Neural progenitor cell (in vitro differentiated cells): ENCODE data around the gene FMN1. TPM values are rescaled to one million over a fixed set of nuclear protein-coding genes. Genes with fewer than 3 reads are reported as not detected.

Source experiments
- DNase-seq: peaks from one replicate; pipeline ENCODE4 v3.0.0-alpha.2; 2016; ENCODE audit warnings: low spot score
- H2AFZ ChIP-seq: fragments of 200-600 bp; sonication (generic); replicated peaks from 2 replicates; pipeline ENCODE4 v1.6.1; 2016; ENCODE audit warnings: antibody characterized with exemption
- H3F3A ChIP-seq: fragments of 200-600 bp; sonication (generic); 2 replicates; pipeline ENCODE4 v1.6.1; 2016; ENCODE audit warnings: antibody characterized with exemption, low read depth
- H3K27ac ChIP-seq: fragments of 200-600 bp; sonication (generic); 2 replicates; pipeline ENCODE4 v1.5.1; 2016; ENCODE audit warnings: mild to moderate bottlenecking
- H3K27me3 ChIP-seq: fragments of 200-600 bp; sonication (generic); 2 replicates; pipeline ENCODE4 v1.6.1; 2016; ENCODE audit warnings: mild to moderate bottlenecking, moderate library complexity
- H3K36me3 ChIP-seq: fragments of 200-600 bp; sonication (generic); 2 replicates; pipeline ENCODE4 v1.5.1; 2016
- H3K4me1 ChIP-seq: fragments of 200-600 bp; sonication (generic); 2 replicates; pipeline ENCODE4 v1.6.1; 2016; ENCODE audit warnings: mixed run types
- H3K4me2 ChIP-seq: fragments of 200-600 bp; sonication (generic); 2 replicates; pipeline ENCODE4 v1.6.1; 2016
- H3K4me3 ChIP-seq: fragments of 200-600 bp; sonication (generic); 2 replicates; pipeline ENCODE4 v1.5.1; 2016
- H3K79me2 ChIP-seq: fragments of 200-600 bp; sonication (generic); 2 replicates; pipeline ENCODE4 v1.6.1; 2016; ENCODE audit warnings: low read depth
- H3K9ac ChIP-seq: fragments of 200-600 bp; sonication (generic); 2 replicates; pipeline ENCODE4 v1.6.1; 2016
- H3K9me3 ChIP-seq: fragments of 200-600 bp; sonication (generic); 2 replicates; pipeline ENCODE4 v1.5.1; 2016; ENCODE audit warnings: low read depth
- H4K20me1 ChIP-seq: fragments of 200-600 bp; sonication (generic); 2 replicates; pipeline ENCODE4 v1.6.1; 2016; ENCODE audit warnings: low read depth
- H3K27ac Mint-ChIP-seq: 3 replicates; pipeline ENCODE4 v1.8.0; 2021; ENCODE audit warnings: mixed read lengths
- H3K27me3 Mint-ChIP-seq: 2 replicates; pipeline ENCODE4 v1.8.0; 2022; ENCODE audit warnings: low read depth, mild to moderate bottlenecking, inconsistent platforms, moderate library complexity, mixed read lengths; ENCODE audit not compliant: insufficient read depth
- H3K36me3 Mint-ChIP-seq: 3 replicates; pipeline ENCODE4 v1.8.0; 2021; ENCODE audit warnings: mixed read lengths
- H3K4me1 Mint-ChIP-seq: 3 replicates; pipeline ENCODE4 v1.8.0; 2021; ENCODE audit warnings: mixed read lengths
- H3K4me3 Mint-ChIP-seq: 3 replicates; pipeline ENCODE4 v1.8.0; 2021; ENCODE audit warnings: mild to moderate bottlenecking, moderate library complexity, mixed read lengths
- H3K9me3 Mint-ChIP-seq: 3 replicates; pipeline ENCODE4 v1.8.0; 2020; ENCODE audit warnings: mixed read lengths
- CTCF ChIP-seq: fragments of 200-600 bp; sonication (generic); IDR thresholded peaks from 2 replicates; pipeline ENCODE4 v1.5.1; 2017; ENCODE audit warnings: antibody characterized with exemption, mild to moderate bottlenecking
- EZH2 ChIP-seq: fragments of 200-600 bp; sonication (generic); IDR thresholded peaks from 2 replicates; pipeline ENCODE4 v1.6.1; 2017; ENCODE audit warnings: antibody characterized with exemption, mild to moderate bottlenecking, moderate library complexity
- EZH2phosphoT487 ChIP-seq: fragments of 200-600 bp; sonication (generic); IDR thresholded peaks from 2 replicates; pipeline ENCODE4 v1.6.1; 2017; ENCODE audit warnings: antibody characterized with exemption
- total RNA-seq: library from RNA; depleted of rRNA; stranded (reverse); fragments of >200 nt; gene quantifications from 2 replicates; pipeline ENCODE4 v1.2.3, GENCODE V29; 2015; ENCODE audit warnings: low replicate concordance

FMN1 gene
- total RNA-seq, 1 donor from 2014 or later: 5.7 TPM

- Histone ChIP-seq H3K36me3 (no peaks in the 10 kb centered on the region), H4K20me1 (no peaks in the 10 kb centered on the region), H3K9ac (no peak overlapping the region), H3K4me2 (no peak overlapping the region), H3K27ac (no peak overlapping the region), H3K27me3 (no peaks in the 10 kb centered on the region), H2AFZ (no peak overlapping the region), H3K9me3 (no peaks in the 10 kb centered on the region), H3K4me1 (no peaks in the 10 kb centered on the region), H3K4me3 (no peak overlapping the region), H3K79me2 (no peaks in the 10 kb centered on the region), H3F3A (no peaks in the 10 kb centered on the region)
- Mint-ChIP-seq H3K27me3 (no peaks in the 10 kb centered on the region), H3K9me3 (no peaks in the 10 kb centered on the region), H3K27ac (no peak overlapping the region), H3K36me3 (no peaks in the 10 kb centered on the region), H3K4me1 (no peaks in the 10 kb centered on the region), H3K4me3 (no peak overlapping the region)
- DNase-seq: no peak
- TF ChIP-seq EZH2phosphoT487 (no peak), CTCF (no peak), EZH2 (no peak)
Measured at GRCh38 chr15:33101036-33101435, 93.5 kb downstream of the FMN1 start.

GRCh38 chr15:33100314-33100713, 94.2 kb downstream of the FMN1 start:
- Histone ChIP-seq H3K9me3 (no peaks in the 10 kb centered on the region), H2AFZ (no peak overlapping the region), H3K27ac (no peak overlapping the region), H3K79me2 (no peaks in the 10 kb centered on the region), H3F3A (no peaks in the 10 kb centered on the region), H3K4me1 (no peaks in the 10 kb centered on the region), H3K9ac (no peak overlapping the region), H3K27me3 (no peaks in the 10 kb centered on the region), H3K4me2 (no peak overlapping the region), H3K36me3 (no peaks in the 10 kb centered on the region), H4K20me1 (no peaks in the 10 kb centered on the region), H3K4me3 (no peak overlapping the region)
- Mint-ChIP-seq H3K36me3 (no peaks in the 10 kb centered on the region), H3K4me1 (no peaks in the 10 kb centered on the region), H3K27me3 (no peaks in the 10 kb centered on the region), H3K9me3 (no peaks in the 10 kb centered on the region), H3K27ac (no peak overlapping the region), H3K4me3 (no peak overlapping the region)
- no peak for DNase-seq
- TF ChIP-seq CTCF: no peak
- TF ChIP-seq EZH2: no peak
- TF ChIP-seq EZH2phosphoT487: no peak

- H3K36me3 ChIP-seq: no peaks in the 10 kb centered on the region
- H3K4me1 ChIP-seq: no peaks in the 10 kb centered on the region
- no peak overlapping the region for H2AFZ ChIP-seq
- H3K79me2 ChIP-seq: no peaks in the 10 kb centered on the region
- H3K4me1 Mint-ChIP-seq: no peaks in the 10 kb centered on the region
- DNase-seq: no peak
- H3K9me3 ChIP-seq: no peaks in the 10 kb centered on the region
- H4K20me1 ChIP-seq: no peaks in the 10 kb centered on the region
- TF ChIP-seq EZH2phosphoT487 (no peak), CTCF (no peak), EZH2 (no peak)
- H3K4me3 ChIP-seq: no peak overlapping the region
- no peak overlapping the region for H3K27ac ChIP-seq
- H3K9me3 Mint-ChIP-seq: no peaks in the 10 kb centered on the region
- no peaks in the 10 kb centered on the region for H3K36me3 Mint-ChIP-seq
- H3K4me2 ChIP-seq: no peak overlapping the region
- no peak overlapping the region for H3K9ac ChIP-seq
- no peaks in the 10 kb centered on the region for H3K27me3 ChIP-seq
- H3K27me3 Mint-ChIP-seq: no peaks in the 10 kb centered on the region
- no peak overlapping the region for H3K4me3 Mint-ChIP-seq
- no peaks in the 10 kb centered on the region for H3F3A ChIP-seq
- H3K27ac Mint-ChIP-seq: no peak overlapping the region
Measured at GRCh38 chr15:33099739-33100138, 94.8 kb downstream of the FMN1 start.

DNA sequence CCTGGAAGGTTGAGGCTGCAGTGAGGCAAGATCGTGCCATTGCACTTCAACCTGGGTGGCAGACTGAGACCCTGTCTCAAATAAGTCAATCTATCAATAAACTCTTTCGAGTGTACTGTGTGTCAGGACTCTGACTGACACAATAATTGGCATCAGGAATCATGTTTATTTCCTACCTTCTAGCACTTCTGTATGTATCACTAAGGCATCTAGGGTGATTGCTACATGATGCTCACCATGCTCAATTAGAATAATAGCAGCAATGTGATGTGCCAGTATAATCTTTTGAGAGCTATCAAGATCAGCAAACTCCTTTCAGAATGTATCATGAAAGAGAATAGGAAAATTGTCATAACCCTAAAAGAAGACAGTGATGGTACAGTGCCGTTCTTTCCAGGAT, 95.3 kb downstream of the FMN1 start:
- no peaks in the 10 kb centered on the region for H3K79me2 ChIP-seq
- H3K4me1 ChIP-seq: no peaks in the 10 kb centered on the region
- DNase-seq: no peak
- TF ChIP-seq EZH2phosphoT487 (no peak), EZH2 (no peak), CTCF (no peak)
- H3F3A ChIP-seq: no peaks in the 10 kb centered on the region
- no peak overlapping the region for H3K27ac ChIP-seq
- no peaks in the 10 kb centered on the region for H3K9me3 Mint-ChIP-seq
- H3K4me3 Mint-ChIP-seq: no peak overlapping the region
- no peaks in the 10 kb centered on the region for H3K27me3 ChIP-seq
- H3K9me3 ChIP-seq: no peaks in the 10 kb centered on the region
- no peaks in the 10 kb centered on the region for H3K36me3 Mint-ChIP-seq
- no peaks in the 10 kb centered on the region for H4K20me1 ChIP-seq
- H3K4me2 ChIP-seq: no peak overlapping the region
- H2AFZ ChIP-seq: no peak overlapping the region
- no peak overlapping the region for H3K27ac Mint-ChIP-seq
- no peak overlapping the region for H3K4me3 ChIP-seq
- H3K4me1 Mint-ChIP-seq: peaks cover under 1% of the 10 kb centered on the region
- no peaks in the 10 kb centered on the region for H3K27me3 Mint-ChIP-seq
- no peak overlapping the region for H3K9ac ChIP-seq
- no peaks in the 10 kb centered on the region for H3K36me3 ChIP-seq
